ENCODE results near the gene INSYN2B. TPM values are rescaled to one million over a fixed set of nuclear protein-coding genes. Genes with fewer than 3 reads are reported as not detected.

Gene INSYN2B
- total RNA-seq, 1 experiment from 2014 or later = 1.5 TPM

- intact Hi-C loops (cut with micrococcal nuclease) = no loop called here
- H4K20me1 ChIP-seq (ENCODE audit: low read length) = no peaks in the 10 kb centered on the region
- no peaks in the 10 kb centered on the region for H3K9me3 ChIP-seq (ENCODE audit: low read length)
- H3K27me3 ChIP-seq (ENCODE audit: low read length) = no peaks in the 10 kb centered on the region
- no peaks in the 10 kb centered on the region for H3K79me2 ChIP-seq (ENCODE audit: low read length)
- H3K4me2 ChIP-seq (ENCODE audit: low read length) = no peak overlapping the region
- TF ChIP-seq EZH2 (IDR thresholded peaks at IDR 0.05; ENCODE audit: low read length, unreplicated experiment) (no peak), EZH2phosphoT487 (IDR thresholded peaks at IDR 0.05; ENCODE audit: borderline replicate concordance, low read length) (no peak), CTCF (conservative IDR thresholded peaks at IDR 0.05; ENCODE audit: low read depth, low read length) (no peak)
- H3K4me1 ChIP-seq (ENCODE audit: insufficient read depth, low read length) = no peaks in the 10 kb centered on the region
- no TSS peak for BruUV-seq (replicated peaks)
- no peak overlapping the region for H2AFZ ChIP-seq (ENCODE audit: low read length)
- POLR2A ChIA-PET (ENCODE audit: unreplicated experiment) = no interaction called here
- no peak overlapping the region for H3K27ac ChIP-seq (ENCODE audit: low read length)
- no peaks in the 10 kb centered on the region for H3K36me3 ChIP-seq (ENCODE audit: low read depth, low read length)
- H3K9me2 ChIP-seq (replicated peaks; ENCODE audit: low read length) = no peaks in the 10 kb centered on the region
- no peak overlapping the region for H3K4me3 ChIP-seq (ENCODE audit: low read length)
- DNase-seq = no peak
- no peak for ATAC-seq
- no peak overlapping the region for H3K9ac ChIP-seq (ENCODE audit: low read length)
- CTCF ChIA-PET = no interaction called here
- no peaks in the 10 kb centered on the region for H3F3A ChIP-seq (ENCODE audit: low read length, unreplicated experiment)
Observed at GRCh38 chr5:170006021-170006420, 25.7 kb upstream of the INSYN2B start.

DNA sequence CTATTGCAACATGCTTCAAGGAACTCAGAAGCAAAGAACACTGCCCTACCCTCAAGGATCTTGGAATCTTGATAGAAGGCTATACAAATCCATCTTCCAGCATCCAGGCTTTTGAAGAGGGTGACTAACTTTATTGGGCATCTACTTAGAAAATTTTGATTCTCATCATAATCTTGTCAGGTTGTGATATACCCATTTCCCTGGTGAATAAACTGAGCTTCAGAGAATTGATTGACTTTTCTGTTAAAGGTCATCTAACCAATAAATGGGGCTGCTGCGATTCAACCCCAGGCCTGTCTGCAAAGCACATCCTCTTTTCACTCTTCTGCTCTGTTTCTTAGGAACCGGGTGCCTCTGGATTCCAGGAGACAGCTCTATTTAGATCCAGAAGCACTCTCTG, 19.9 kb upstream of the INSYN2B start:
- ATAC-seq (no peak), DNase-seq (no peak)
- H3K4me3 ChIP-seq (ENCODE audit: low read length) = no peak overlapping the region
- ChIA-PET POLR2A (ENCODE audit: unreplicated experiment) (no interaction called here), CTCF (no interaction called here)
- no peaks in the 10 kb centered on the region for H3K9me3 ChIP-seq (ENCODE audit: low read length)
- no peaks in the 10 kb centered on the region for H4K20me1 ChIP-seq (ENCODE audit: low read length)
- no peaks in the 10 kb centered on the region for H3K36me3 ChIP-seq (ENCODE audit: low read depth, low read length)
- no peaks in the 10 kb centered on the region for H3K27me3 ChIP-seq (ENCODE audit: low read length)
- no peak overlapping the region for H3K27ac ChIP-seq (ENCODE audit: low read length)
- no peak overlapping the region for H3K4me2 ChIP-seq (ENCODE audit: low read length)
- H3K9me2 ChIP-seq (replicated peaks; ENCODE audit: low read length) = no peaks in the 10 kb centered on the region
- BruUV-seq (replicated peaks) = no TSS peak
- no peaks in the 10 kb centered on the region for H3K79me2 ChIP-seq (ENCODE audit: low read length)
- H3K9ac ChIP-seq (ENCODE audit: low read length) = no peak overlapping the region
- H3F3A ChIP-seq (ENCODE audit: low read length, unreplicated experiment) = no peaks in the 10 kb centered on the region
- intact Hi-C loops (cut with micrococcal nuclease) = no loop called here
- no peak for TF ChIP-seq EZH2phosphoT487 (IDR thresholded peaks at IDR 0.05; ENCODE audit: borderline replicate concordance, low read length)
- TF ChIP-seq CTCF (conservative IDR thresholded peaks at IDR 0.05; ENCODE audit: low read depth, low read length) = no peak
- TF ChIP-seq EZH2 (IDR thresholded peaks at IDR 0.05; ENCODE audit: low read length, unreplicated experiment) = no peak
- H3K4me1 ChIP-seq (ENCODE audit: insufficient read depth, low read length) = no peaks in the 10 kb centered on the region
- H2AFZ ChIP-seq (ENCODE audit: low read length) = no peak overlapping the region

DNA sequence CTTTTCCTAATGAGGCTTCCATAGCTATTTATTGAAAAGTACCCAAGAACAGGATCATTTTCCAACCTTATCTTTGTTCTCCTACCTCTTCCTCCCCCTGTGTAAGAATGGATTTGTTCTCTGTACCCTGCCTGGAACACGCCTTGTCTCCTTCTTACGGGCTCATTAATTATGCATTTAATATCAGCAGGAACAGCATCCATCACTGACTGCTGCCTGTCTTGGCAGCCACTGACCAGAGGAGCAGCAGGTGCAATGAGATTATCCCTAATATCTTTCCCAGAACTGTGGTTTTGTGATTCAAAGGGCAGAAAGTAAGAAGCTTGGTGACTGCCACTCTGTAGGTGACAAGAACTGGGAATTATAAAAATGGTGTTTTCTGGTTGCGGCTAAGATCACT, 19.3 kb upstream of the INSYN2B start:
- Histone ChIP-seq H3K4me1 (ENCODE audit: insufficient read depth, low read length) (no peaks in the 10 kb centered on the region), H3K4me2 (ENCODE audit: low read length) (no peak overlapping the region), H3K9ac (ENCODE audit: low read length) (no peak overlapping the region), H3K9me3 (ENCODE audit: low read length) (no peaks in the 10 kb centered on the region), H2AFZ (ENCODE audit: low read length) (no peak overlapping the region), H3K36me3 (ENCODE audit: low read depth, low read length) (no peaks in the 10 kb centered on the region), H3F3A (ENCODE audit: low read length, unreplicated experiment) (no peaks in the 10 kb centered on the region), H3K27me3 (ENCODE audit: low read length) (no peaks in the 10 kb centered on the region), H3K9me2 (replicated peaks; ENCODE audit: low read length) (no peaks in the 10 kb centered on the region), H3K4me3 (ENCODE audit: low read length) (no peak overlapping the region), H3K27ac (ENCODE audit: low read length) (no peak overlapping the region), H3K79me2 (ENCODE audit: low read length) (no peaks in the 10 kb centered on the region), H4K20me1 (ENCODE audit: low read length) (no peaks in the 10 kb centered on the region)
- no TSS peak for BruUV-seq (replicated peaks)
- DNase-seq (no peak), ATAC-seq (no peak)
- POLR2A ChIA-PET (ENCODE audit: unreplicated experiment) = no interaction called here
- CTCF ChIA-PET = no interaction called here
- intact Hi-C loops (cut with micrococcal nuclease) = no loop called here
- no peak for TF ChIP-seq EZH2 (IDR thresholded peaks at IDR 0.05; ENCODE audit: low read length, unreplicated experiment)
- no peak for TF ChIP-seq EZH2phosphoT487 (IDR thresholded peaks at IDR 0.05; ENCODE audit: borderline replicate concordance, low read length)
- TF ChIP-seq CTCF (conservative IDR thresholded peaks at IDR 0.05; ENCODE audit: low read depth, low read length) = no peak
